ENCODE results near the gene SMIM12.

DNA sequence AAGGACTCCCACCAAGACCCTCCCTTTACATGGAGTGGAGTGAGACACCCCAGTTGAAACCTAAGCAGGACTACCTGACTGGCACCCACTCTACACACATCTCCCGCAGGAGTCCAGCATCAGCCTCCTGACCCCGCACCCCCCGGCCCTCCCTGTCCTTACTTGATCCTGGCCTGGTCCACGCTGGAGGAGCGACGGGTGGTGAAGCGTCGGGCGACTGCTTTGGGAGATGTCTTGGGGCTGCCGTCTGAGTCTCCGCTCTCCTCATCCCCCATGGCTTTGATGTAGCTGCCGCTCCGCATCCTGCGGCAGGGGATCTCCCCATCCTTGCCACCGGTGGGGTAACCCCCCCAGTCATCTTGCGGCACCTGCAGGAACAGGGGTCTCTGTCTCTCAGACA is 40.4 kb upstream of the SMIM12 start:
- TF ChIP-seq, protein P1, sequence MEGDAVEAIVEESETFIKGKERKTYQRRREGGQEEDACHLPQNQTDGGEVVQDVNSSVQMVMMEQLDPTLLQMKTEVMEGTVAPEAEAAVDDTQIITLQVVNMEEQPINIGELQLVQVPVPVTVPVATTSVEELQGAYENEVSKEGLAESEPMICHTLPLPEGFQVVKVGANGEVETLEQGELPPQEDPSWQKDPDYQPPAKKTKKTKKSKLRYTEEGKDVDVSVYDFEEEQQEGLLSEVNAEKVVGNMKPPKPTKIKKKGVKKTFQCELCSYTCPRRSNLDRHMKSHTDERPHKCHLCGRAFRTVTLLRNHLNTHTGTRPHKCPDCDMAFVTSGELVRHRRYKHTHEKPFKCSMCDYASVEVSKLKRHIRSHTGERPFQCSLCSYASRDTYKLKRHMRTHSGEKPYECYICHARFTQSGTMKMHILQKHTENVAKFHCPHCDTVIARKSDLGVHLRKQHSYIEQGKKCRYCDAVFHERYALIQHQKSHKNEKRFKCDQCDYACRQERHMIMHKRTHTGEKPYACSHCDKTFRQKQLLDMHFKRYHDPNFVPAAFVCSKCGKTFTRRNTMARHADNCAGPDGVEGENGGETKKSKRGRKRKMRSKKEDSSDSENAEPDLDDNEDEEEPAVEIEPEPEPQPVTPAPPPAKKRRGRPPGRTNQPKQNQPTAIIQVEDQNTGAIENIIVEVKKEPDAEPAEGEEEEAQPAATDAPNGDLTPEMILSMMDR (IDR thresholded peaks at IDR 0.05; ENCODE audit: control extremely low read depth in 1 of 3, insufficient read depth in 1 of 3, low read depth in 1 of 3, low read length in 3 of 3): no peak
- TF ChIP-seq EP300 (IDR thresholded peaks at IDR 0.05; ENCODE audit: borderline replicate concordance in 1 of 2, low read depth in 2 of 2, low read length in 2 of 2) (no peak), RAD21 (IDR thresholded peaks at IDR 0.05 in 1 of 2, conservative IDR thresholded peaks at IDR 0.05 in 1 of 2; ENCODE audit: low read depth in 2 of 2, low read length in 2 of 2) (no peak), E2F6 (IDR thresholded peaks at IDR 0.05) (no peak), RFX5 (IDR thresholded peaks at IDR 0.05; ENCODE audit: borderline replicate concordance, low read depth, low read length) (no peak), POLR2A (IDR thresholded peaks at IDR 0.05; ENCODE audit: control extremely low read depth in 1 of 2, low read depth in 2 of 2, low read length in 2 of 2) (no peak), SP2 (IDR thresholded peaks at IDR 0.05; ENCODE audit: low read length) (no peak)
- TF ChIP-seq, protein P2, sequence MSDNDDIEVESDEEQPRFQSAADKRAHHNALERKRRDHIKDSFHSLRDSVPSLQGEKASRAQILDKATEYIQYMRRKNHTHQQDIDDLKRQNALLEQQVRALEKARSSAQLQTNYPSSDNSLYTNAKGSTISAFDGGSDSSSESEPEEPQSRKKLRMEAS (IDR thresholded peaks at IDR 0.05): no peak
